ENCODE results near the gene NDUFS1. TPM values are rescaled to one million over a fixed set of nuclear protein-coding genes. Genes with fewer than 3 reads are reported as not detected.

NDUFS1 gene
- total and polyA plus RNA-seq, 4 donors: 16.3 to 87.4 (median 60.5) TPM

DNA sequence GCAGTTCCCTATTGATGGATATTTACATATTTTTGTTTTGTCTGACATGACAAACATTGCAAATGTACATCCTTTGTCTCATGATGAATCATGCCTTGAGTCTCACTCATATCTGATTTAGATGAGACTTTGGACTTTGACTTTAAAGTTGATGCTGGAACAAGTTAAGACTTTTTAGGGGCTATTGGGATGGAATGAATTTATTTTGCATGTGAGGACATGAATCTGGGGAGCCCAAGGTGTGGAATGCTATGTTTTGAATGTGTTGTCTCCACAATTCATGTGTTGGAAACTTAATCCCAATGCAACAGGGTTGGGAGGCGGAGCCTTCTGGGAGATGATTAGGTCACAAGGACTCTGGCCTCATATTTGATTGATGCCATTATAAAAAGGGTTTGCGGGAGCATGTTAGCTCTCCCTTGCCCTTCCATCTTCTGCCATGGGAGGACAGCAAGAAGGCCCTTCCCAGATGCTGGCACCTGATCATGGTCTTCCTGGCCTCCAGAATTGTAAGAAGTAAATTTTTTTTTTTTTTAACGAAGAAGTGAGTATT lies 44.1 kb downstream of the NDUFS1 start:
- no peak overlapping the region for H3K9ac ChIP-seq (ENCODE audit: insufficient read depth in 1 of 2, low read length in 2 of 2)
- ATAC-seq (ENCODE audit: insufficient read depth, low FRiP score): no peak
- H3K27me3 ChIP-seq (ENCODE audit: control insufficient read depth in 3 of 3, insufficient read depth in 3 of 3, low read length in 2 of 3): no peaks in the 10 kb centered on the region
- H3K36me3 ChIP-seq (ENCODE audit: control insufficient read depth in 4 of 4, insufficient read depth in 4 of 4, low read length in 4 of 4): peaks cover 8 to 18% (median 11%) of the 10 kb centered on the region in 4 donors
- no peak for DNase-seq
- H3K4me3 ChIP-seq: no peak overlapping the region
- TF ChIP-seq, protein P1, sequence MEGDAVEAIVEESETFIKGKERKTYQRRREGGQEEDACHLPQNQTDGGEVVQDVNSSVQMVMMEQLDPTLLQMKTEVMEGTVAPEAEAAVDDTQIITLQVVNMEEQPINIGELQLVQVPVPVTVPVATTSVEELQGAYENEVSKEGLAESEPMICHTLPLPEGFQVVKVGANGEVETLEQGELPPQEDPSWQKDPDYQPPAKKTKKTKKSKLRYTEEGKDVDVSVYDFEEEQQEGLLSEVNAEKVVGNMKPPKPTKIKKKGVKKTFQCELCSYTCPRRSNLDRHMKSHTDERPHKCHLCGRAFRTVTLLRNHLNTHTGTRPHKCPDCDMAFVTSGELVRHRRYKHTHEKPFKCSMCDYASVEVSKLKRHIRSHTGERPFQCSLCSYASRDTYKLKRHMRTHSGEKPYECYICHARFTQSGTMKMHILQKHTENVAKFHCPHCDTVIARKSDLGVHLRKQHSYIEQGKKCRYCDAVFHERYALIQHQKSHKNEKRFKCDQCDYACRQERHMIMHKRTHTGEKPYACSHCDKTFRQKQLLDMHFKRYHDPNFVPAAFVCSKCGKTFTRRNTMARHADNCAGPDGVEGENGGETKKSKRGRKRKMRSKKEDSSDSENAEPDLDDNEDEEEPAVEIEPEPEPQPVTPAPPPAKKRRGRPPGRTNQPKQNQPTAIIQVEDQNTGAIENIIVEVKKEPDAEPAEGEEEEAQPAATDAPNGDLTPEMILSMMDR (IDR thresholded peaks at IDR 0.05; ENCODE audit: control extremely low read depth, extremely low read depth): no peak
- H3K9me3 ChIP-seq (ENCODE audit: control insufficient read depth in 4 of 4, insufficient read depth in 3 of 4, low read length in 3 of 4): peaks cover 0 to 7% (median 2%) of the 10 kb centered on the region in 4 donors
- no peaks in the 10 kb centered on the region for H3K4me1 ChIP-seq (ENCODE audit: control insufficient read depth in 5 of 5, insufficient read depth in 5 of 5, low read length in 5 of 5)
- no peak overlapping the region for H3K27ac ChIP-seq (ENCODE audit: low read depth in 1 of 2, low read length in 1 of 2)
- 96 to 98% methylated on average over 3 of the region's 3 CpGs for WGBS, 2 donors

GRCh38 chr2:206112846-206113547 lies 46.2 kb downstream of the NDUFS1 start:
- Histone ChIP-seq H3K4me3 (no peak overlapping the region), H3K27ac (ENCODE audit: low read depth in 1 of 2, low read length in 1 of 2) (no peak overlapping the region), H3K9ac (ENCODE audit: insufficient read depth in 1 of 2, low read length in 2 of 2) (no peak overlapping the region), H3K36me3 (ENCODE audit: control insufficient read depth in 4 of 4, insufficient read depth in 4 of 4, low read length in 4 of 4) (peaks cover 4 to 13% (median 8%) of the 10 kb centered on the region in 4 donors), H3K27me3 (ENCODE audit: control insufficient read depth in 3 of 3, insufficient read depth in 3 of 3, low read length in 2 of 3) (no peaks in the 10 kb centered on the region), H3K9me3 (ENCODE audit: control insufficient read depth in 4 of 4, insufficient read depth in 3 of 4, low read length in 3 of 4) (peaks cover 0 to 6% (median 2%) of the 10 kb centered on the region in 4 donors), H3K4me1 (ENCODE audit: control insufficient read depth in 5 of 5, insufficient read depth in 5 of 5, low read length in 5 of 5) (no peaks in the 10 kb centered on the region)
- WGBS, 2 donors: 89 to 90% methylated on average over 7 of the region's 7 CpGs
- no peak for DNase-seq
- no peak for ATAC-seq (ENCODE audit: insufficient read depth, low FRiP score)
- TF ChIP-seq, protein P1 (IDR thresholded peaks at IDR 0.05; ENCODE audit: control extremely low read depth, extremely low read depth): no peak

- TF ChIP-seq, protein P1 (IDR thresholded peaks at IDR 0.05; ENCODE audit: control extremely low read depth, extremely low read depth): no peak
- no peak for ATAC-seq (ENCODE audit: insufficient read depth, low FRiP score)
Measured at GRCh38 chr2:206112108-206112507, 47.1 kb downstream of the NDUFS1 start.

More at GRCh38 chr2:206112108-206112507, 47.1 kb downstream of the NDUFS1 start:
- Histone ChIP-seq H3K27me3 (ENCODE audit: control insufficient read depth in 3 of 3, insufficient read depth in 3 of 3, low read length in 2 of 3) (no peaks in the 10 kb centered on the region), H3K9me3 (ENCODE audit: control insufficient read depth in 4 of 4, insufficient read depth in 3 of 4, low read length in 3 of 4) (peaks cover 0 to 6% (median 2%) of the 10 kb centered on the region in 4 donors), H3K9ac (ENCODE audit: insufficient read depth in 1 of 2, low read length in 2 of 2) (no peak overlapping the region), H3K4me1 (ENCODE audit: control insufficient read depth in 5 of 5, insufficient read depth in 5 of 5, low read length in 5 of 5) (no peaks in the 10 kb centered on the region), H3K27ac (ENCODE audit: low read depth in 1 of 2, low read length in 1 of 2) (no peak overlapping the region), H3K36me3 (ENCODE audit: control insufficient read depth in 4 of 4, insufficient read depth in 4 of 4, low read length in 4 of 4) (peaks cover 2 to 11% (median 8%) of the 10 kb centered on the region in 4 donors), H3K4me3 (no peak overlapping the region)
- no peak for DNase-seq
- WGBS, 2 donors: 95 to 99% methylated on average over 3 of the region's 3 CpGs
